ENCODE results near the gene SOAT2. TPM values are rescaled to one million over a fixed set of nuclear protein-coding genes. Genes with fewer than 3 reads are reported as not detected.
A peak's percentile ranks its signal among the peaks of the same experiment; 100 is the strongest.

The SOAT2 gene
- total and polyA plus RNA-seq, 4 donors: 0.48 to 9.4 (median 1.3) TPM

DNA sequence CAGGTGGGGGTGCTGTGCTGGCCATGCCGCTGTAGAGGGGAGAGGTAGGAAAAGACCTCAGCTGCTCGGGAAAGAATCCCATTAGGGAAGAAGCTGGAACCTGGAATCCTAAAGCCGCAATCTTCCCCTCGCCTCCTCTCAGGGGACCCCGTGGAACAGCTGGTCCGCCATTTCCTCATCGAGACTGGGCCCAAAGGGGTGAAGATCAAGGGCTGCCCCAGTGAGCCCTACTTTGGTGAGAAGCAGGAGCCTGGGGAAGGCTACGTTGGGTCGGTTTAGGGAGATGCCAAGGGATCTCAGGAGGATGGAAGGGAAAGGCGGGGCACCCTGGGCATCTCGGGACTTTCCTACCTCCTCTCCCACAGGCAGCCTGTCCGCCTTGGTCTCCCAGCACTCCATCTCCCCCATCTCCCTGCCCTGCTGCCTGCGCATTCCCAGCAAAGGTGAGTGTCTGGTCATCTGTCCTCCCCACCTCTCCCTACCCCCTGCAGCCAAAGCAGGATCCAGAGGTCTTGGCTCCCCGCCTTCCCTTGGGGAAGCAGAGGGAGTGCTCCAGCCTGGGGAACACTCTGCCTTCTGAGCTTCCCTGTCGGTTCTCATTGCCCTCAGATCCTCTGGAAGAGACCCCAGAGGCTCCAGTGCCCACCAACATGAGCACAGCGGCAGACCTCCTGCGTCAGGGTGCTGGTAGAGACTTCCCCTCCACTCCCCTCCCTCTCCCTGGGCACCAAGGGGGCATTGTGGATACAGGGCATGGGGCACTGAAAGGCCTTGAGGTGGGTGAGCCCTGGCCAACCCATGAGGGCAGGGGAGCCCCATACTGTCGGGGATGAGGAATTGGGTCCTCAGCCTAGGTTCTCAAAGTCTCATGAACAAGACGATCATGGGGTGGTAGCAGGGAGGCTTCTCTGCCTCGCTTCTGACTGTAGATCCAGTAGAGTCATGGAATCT lies 41.0 kb upstream of the SOAT2 start:
- no peak for DNase-seq (ENCODE audit: low spot score)
- Histone ChIP-seq H3K36me3 (ENCODE audit: control insufficient read depth in 4 of 4, insufficient read depth in 3 of 4, low read depth in 1 of 4, low read length in 3 of 4) (peaks cover 3 to 38% (median 23%) of the 10 kb centered on the region in 4 donors), H3K27ac (ENCODE audit: low read depth in 1 of 2, low read length in 2 of 2) (peak overlapping the region; percentile 63 to 71), H3K4me3 (ENCODE audit: low read depth in 1 of 3, low read length in 3 of 3) (no peak overlapping the region), H3K9me3 (ENCODE audit: control insufficient read depth in 4 of 4, low read length in 3 of 4) (no peaks in the 10 kb centered on the region), H3K27me3 (ENCODE audit: control insufficient read depth in 4 of 4, insufficient read depth in 4 of 4, low read length in 3 of 4) (no peaks in the 10 kb centered on the region), H3K4me1 (ENCODE audit: control insufficient read depth in 4 of 4, insufficient read depth in 4 of 4, low read length in 3 of 4) (peaks cover 18 to 40% (median 29%) of the 10 kb centered on the region in 4 donors), H3K9ac (ENCODE audit: low read depth in 1 of 2, low read length in 2 of 2) (no peak overlapping the region)
- 81% methylated on average over 20 of the region's 20 CpGs for WGBS
- TF ChIP-seq YY1 (IDR thresholded peaks at IDR 0.05) (no peak), REST (IDR thresholded peaks at IDR 0.05) (no peak), FOXA1 (IDR thresholded peaks at IDR 0.05) (no peak), CTCF (IDR thresholded peaks at IDR 0.05; ENCODE audit: low read depth, low read length, missing input control) (peak; percentile 7), RAD21 (IDR thresholded peaks at IDR 0.05) (no peak)

- Histone ChIP-seq H3K36me3 (ENCODE audit: control insufficient read depth in 4 of 4, insufficient read depth in 3 of 4, low read depth in 1 of 4, low read length in 3 of 4) (peaks cover 3 to 32% (median 15%) of the 10 kb centered on the region in 4 donors), H3K9ac (ENCODE audit: low read depth in 1 of 2, low read length in 2 of 2) (no peak overlapping the region)
- DNase-seq (ENCODE audit: low spot score): no peak
Observed at GRCh38 chr12:53062977-53063707, 40.1 kb upstream of the SOAT2 start.

More at GRCh38 chr12:53062977-53063707, 40.1 kb upstream of the SOAT2 start:
- H3K27me3 ChIP-seq (ENCODE audit: control insufficient read depth in 4 of 4, insufficient read depth in 4 of 4, low read length in 3 of 4): no peaks in the 10 kb centered on the region
- H3K4me1 ChIP-seq (ENCODE audit: control insufficient read depth in 4 of 4, insufficient read depth in 4 of 4, low read length in 3 of 4): peaks cover 18 to 40% (median 26%) of the 10 kb centered on the region in 4 donors
- H3K9me3 ChIP-seq (ENCODE audit: control insufficient read depth in 4 of 4, low read length in 3 of 4): no peaks in the 10 kb centered on the region
- no peak overlapping the region for H3K27ac ChIP-seq (ENCODE audit: low read depth in 1 of 2, low read length in 2 of 2)
- TF ChIP-seq GABPA (IDR thresholded peaks at IDR 0.05 in 1 of 2, conservative IDR thresholded peaks at IDR 0.05 in 1 of 2) (no peak), CTCF (IDR thresholded peaks at IDR 0.05; ENCODE audit: low read depth, low read length, missing input control) (no peak), SP1 (IDR thresholded peaks at IDR 0.05) (no peak)
- TF ChIP-seq, protein P1, sequence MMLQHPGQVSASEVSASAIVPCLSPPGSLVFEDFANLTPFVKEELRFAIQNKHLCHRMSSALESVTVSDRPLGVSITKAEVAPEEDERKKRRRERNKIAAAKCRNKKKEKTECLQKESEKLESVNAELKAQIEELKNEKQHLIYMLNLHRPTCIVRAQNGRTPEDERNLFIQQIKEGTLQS (IDR thresholded peaks at IDR 0.05): no peak
- no peak overlapping the region for H3K4me3 ChIP-seq (ENCODE audit: low read depth in 1 of 3, low read length in 3 of 3)
- WGBS: 84% methylated on average over 14 of the region's 14 CpGs
